Uterus (tissue), 2 donors: ENCODE results near the gene USP7.

ENCODE experiments used
- CTCF ChIP-seq, 4 experiments: fragments of 200-600 bp in 2 of 4; fragments of 450-650 bp in 2 of 4; sonication (generic) in 2 of 4; IDR thresholded peaks; one replicate each; pipeline ENCODE4 v1.5.1; 2016 to 2019; ENCODE audit warnings: antibody characterized with exemption in 4 of 4, mild to moderate bottlenecking in 2 of 4, moderate library complexity in 1 of 4
- POLR2A ChIP-seq, 2 donors: fragments of 450-650 bp; IDR thresholded peaks; one replicate each; pipeline ENCODE4 v1.6.1; 2016; ENCODE audit warnings: antibody characterized with exemption in 2 of 2, mild to moderate bottlenecking in 1 of 2, moderate library complexity in 1 of 2

GRCh38 chr16:8959921-8960787 is 3.6 kb downstream of the USP7 start:
- TF ChIP-seq CTCF (IDR thresholded peaks at IDR 0.05): no peak
- no peak for TF ChIP-seq POLR2A (IDR thresholded peaks at IDR 0.05)
